ENCODE measurements around the gene C1R.
A peak's percentile ranks its signal among the peaks of the same experiment; 100 is the strongest.
"Not testable (repeated sequence)": the region's sequence is repeated elsewhere in the genome, so short reads cannot be mapped to it uniquely, and the experiment has no call there.

The C1R gene

DNA sequence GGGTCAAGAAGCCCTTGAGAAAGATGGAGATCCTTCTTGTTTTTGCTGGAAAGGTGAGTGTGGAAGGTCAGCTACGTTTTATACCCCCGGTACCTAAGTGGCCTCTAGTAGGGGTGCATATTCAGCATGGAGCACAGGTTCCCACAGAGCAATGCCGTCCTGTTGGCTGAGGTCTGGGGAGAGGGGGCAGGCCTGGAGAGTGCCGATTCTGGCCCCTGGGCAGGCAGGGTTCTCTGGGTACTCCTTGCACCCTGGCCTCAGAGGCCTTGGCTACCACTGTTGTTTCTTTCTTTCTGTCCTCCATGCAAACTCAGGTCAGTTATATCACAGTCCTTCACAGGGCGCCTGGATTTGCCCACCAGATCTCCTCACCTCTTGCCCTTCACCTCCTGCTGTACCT lies 27.9 kb upstream of the C1R start:
- FAIRE-seq = no peak
- DNase-seq (ENCODE audit: low spot score) = no peak

DNA sequence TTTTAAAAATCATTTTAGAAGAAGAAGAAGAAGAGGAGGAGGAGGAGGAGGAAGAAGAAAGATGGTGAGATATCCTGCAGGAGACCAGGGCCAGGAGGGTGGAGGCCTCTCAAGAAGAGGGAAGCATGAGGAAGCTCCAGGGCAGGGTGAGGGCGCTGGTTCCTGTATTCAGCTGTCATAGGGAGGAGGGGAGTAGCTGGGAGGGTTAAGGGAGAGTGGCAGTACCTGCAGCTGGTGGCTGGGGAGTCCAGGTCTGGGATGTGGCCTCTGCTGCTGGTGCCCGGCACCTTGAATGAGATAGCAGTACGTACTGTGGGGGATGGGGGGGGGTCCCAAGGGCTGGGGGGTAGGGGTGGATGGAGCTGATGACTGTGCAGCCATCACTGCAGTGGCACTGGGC lies 26.6 kb upstream of the C1R start:
- DNase-seq (ENCODE audit: low spot score) (no peak), FAIRE-seq (no peak)

DNA sequence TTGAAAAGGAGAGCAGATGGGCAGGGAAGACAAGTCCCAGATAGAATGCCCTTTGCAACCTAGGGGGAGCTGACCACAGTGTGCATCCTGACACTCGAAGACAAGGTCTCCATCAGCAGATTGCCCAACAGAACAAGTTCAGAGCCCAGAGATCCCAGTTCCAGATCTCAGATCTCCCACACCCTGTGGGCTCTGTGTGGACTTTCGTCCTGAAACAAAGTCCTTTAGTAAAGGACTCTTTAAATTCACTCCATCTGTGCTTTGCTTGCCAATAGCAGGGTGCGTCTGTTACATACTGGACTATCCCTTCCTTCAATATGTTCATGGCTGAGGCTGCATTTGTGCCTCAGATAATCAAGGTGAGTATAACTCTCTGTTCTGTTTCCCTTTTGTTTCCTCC lies 25.4 kb upstream of the C1R start:
- DNase-seq (ENCODE audit: low spot score) (no peak), FAIRE-seq (no peak)

DNA sequence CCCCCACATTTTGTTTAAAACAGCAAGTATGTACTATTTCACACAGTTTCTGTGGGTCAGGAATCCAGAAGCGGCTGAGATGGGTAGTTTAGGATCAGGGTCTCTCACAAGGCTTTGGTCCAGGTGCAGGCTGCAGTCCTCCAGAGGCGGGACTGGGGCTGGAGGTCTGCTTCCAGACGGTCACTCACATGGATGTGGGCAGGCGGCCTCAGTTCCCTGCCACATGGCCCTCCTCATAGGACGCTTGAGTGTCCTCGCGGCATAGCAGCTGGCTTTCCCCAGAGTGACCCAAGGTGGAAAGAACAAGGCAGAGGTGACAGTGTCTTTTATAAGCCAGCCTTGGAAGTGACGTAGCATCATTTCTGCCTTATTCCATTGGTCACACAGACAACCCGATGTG lies 24.7 kb upstream of the C1R start:
- DNase-seq (ENCODE audit: low spot score) (no peak), FAIRE-seq (no peak)

GRCh38 chr12:7116196-7116595 lies 24.0 kb upstream of the C1R start:
- no peak for DNase-seq (ENCODE audit: low spot score)
- FAIRE-seq = peak; percentile 65

GRCh38 chr12:7114851-7115250 lies 22.6 kb upstream of the C1R start:
- DNase-seq (ENCODE audit: low spot score) (no peak), FAIRE-seq (no peak)

DNA sequence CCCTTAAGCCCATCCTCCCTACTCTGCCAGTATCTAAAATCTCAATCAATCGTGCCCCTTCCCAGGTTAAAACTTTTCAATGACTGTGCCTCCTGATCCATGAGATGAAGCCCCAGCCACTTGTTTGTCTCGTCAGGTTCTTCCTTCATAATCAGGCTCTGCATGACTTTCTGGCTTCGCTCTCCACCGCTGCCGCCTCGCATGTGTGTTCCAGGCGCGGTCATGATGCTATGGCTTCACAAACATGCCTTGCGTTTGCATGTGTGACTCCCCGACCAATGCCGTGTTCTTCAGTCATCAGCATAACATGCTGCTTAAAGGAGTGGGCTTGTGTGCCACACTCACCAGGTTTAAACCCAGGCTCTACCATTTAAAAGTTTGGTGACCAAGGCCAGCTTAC lies 21.8 kb upstream of the C1R start:
- FAIRE-seq (peak; percentile 20), DNase-seq (ENCODE audit: low spot score) (no peak)

- peak; percentile 71 for DNase-seq (ENCODE audit: low spot score)
- FAIRE-seq = no peak
These were observed 21.2 kb upstream of the C1R start for GRCh38 chr12:7113389-7113871.

DNA sequence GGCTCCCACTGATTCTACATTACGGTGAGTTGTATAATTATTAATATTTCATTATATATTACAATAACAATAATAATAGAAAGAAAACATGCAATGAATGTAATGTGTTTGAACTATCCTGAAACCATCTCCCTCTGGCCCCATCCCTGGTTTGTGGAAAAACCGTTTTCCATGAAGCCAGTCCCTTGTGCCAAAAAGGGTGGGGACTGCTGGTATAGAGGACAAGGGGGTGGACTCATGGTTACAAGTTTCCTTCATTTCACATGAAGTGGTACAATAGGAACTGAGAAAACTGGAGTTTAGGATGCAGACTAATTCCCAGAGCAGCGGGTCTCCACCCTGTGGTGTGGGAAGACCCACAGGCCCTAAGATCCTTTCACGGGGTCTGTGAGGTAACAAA lies 19.8 kb upstream of the C1R start:
- DNase-seq (ENCODE audit: low spot score) (no peak), FAIRE-seq (no peak)

DNA sequence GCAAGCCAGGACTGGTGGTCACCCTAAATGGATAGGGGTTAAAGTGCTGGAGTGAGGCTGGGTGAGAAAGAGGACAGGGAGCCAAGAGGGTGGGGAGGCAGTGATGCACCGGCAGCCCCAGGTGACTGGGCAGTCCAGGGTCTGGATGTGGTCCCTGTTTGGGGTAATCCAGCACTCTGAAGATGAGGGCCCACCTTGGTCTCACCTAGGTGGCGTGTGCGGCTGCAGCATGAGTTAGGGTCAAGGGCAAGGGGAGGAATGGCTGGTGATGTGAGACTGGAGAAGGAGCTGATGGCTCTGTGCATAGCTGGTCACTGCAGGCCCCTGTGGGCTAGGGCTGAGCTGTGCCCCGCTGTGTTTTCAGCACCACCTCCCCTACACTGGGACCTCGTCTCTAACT lies 18.4 kb upstream of the C1R start:
- DNase-seq (ENCODE audit: low spot score) (no peak), FAIRE-seq (peak; percentile 17)

- FAIRE-seq (no peak), DNase-seq (ENCODE audit: low spot score) (no peak)
These were observed 17.3 kb upstream of the C1R start for GRCh38 chr12:7109572-7109920.

DNA sequence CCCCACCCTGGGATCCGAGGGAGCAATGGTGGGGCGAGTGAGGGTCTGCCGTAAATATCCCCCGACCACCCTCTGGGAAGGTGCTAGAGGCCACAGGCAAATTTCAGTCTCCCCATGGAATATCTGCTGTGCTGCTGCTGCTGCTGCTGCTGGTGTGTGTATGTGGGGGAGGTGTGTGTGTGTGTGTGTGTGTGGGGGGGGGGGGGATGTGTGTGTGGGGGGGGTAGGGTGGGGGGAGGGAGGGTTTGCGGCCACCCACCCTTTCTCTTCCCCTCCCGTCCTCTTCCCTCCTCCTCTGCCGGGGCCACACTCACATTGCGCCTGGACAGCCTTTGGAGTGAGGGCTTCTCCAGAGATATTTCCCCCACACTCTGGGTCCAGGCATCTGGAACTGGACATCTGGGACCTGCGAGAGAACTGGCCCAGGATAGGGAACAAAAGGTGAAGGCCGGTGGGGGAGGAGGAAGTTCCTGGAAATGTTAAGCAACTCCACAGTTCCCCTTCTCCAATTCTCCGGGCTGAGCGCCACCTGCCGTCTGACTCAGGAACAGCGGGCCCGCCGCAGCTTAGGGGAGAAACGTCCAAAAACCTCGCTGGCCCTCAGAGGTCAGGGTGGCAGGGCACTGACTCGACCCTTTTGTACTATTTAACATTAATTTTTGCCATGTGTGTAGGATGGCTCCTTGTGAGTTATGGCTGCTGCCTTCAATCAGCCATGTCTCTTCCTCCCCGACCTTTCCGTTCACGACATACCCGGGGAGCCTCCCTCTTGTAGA lies 16.7 kb upstream of the C1R start, which contains the start of gene C1RL:
C1RL (minus strand) TSS at position 419 of the 776 bp plus-strand sequence; CDS start at position 385, 34 bp downstream.
- FAIRE-seq = peak; percentile 44
- peak; percentile 89 for DNase-seq (ENCODE audit: low spot score)

- FAIRE-seq (peak; percentile 88), DNase-seq (ENCODE audit: low spot score) (peak; percentile 94)
These were observed 16.0 kb upstream of the C1R start for GRCh38 chr12:7108003-7108795.

DNA sequence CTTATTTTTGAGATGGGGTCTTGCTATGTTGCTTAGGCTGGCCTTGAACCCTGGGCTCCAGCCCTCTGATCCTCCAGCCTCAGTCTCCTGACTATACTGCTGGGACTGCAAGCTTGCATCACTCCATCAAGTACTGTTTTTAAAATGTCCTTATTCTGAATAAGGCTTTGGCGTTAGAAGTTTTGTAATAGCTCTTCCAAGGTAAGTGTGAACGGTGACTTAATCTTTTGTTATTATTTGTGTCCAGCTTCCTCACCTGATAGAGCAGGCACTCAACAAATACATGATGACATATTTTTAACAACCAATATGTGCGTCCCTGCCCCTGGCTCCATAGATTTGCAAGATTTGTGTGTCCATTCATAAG lies 15.4 kb upstream of the C1R start:
- no peak for FAIRE-seq
- DNase-seq (ENCODE audit: low spot score) = no peak

GRCh38 chr12:7107181-7107580 lies 14.9 kb upstream of the C1R start:
- not testable (repeated sequence) for DNase-seq (ENCODE audit: low spot score); FAIRE-seq

- DNase-seq (ENCODE audit: low spot score) = no peak
- FAIRE-seq = no peak
These were observed 13.8 kb upstream of the C1R start for GRCh38 chr12:7106082-7106481.

DNA sequence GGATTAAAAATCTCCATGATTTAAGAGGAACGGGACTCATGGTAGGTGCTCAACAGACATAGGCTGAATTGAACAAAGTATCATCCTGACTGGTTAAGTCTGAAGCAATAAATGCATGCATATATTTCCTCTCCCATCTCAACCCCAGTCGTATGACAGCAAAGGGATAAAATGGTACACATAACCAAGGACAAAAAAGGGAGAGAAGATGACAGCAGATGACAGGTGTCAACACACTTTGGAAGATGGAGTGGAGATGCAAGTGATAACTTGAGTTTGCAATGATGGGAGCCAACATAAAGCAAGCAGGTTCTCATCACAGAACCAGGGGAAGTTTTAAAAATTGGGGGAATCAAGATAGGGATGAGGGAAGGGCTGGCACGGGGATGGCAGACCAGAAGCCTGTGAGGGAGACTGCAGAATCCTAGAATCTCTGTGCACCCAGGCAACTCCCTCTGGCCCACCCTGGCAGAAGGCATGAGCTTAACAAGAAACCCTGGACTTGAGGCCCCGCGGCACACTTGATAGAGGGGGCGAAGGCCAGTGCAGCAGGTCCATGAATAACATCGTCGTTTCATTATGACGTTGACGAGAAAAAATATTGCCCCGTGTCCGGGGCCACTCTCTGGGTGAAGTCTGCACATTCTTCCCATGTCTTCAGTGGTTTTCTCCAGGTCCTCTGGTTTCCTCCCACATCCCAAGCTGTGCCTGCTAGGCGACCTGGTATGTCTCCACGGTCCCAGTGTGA lies 11.8 kb upstream of the C1R start:
- FAIRE-seq (peak; percentile 9), DNase-seq (ENCODE audit: low spot score) (no peak)

- FAIRE-seq = peak; percentile 44
- no peak for DNase-seq (ENCODE audit: low spot score)
These were observed 10.3 kb upstream of the C1R start for GRCh38 chr12:7102582-7102981.

DNA sequence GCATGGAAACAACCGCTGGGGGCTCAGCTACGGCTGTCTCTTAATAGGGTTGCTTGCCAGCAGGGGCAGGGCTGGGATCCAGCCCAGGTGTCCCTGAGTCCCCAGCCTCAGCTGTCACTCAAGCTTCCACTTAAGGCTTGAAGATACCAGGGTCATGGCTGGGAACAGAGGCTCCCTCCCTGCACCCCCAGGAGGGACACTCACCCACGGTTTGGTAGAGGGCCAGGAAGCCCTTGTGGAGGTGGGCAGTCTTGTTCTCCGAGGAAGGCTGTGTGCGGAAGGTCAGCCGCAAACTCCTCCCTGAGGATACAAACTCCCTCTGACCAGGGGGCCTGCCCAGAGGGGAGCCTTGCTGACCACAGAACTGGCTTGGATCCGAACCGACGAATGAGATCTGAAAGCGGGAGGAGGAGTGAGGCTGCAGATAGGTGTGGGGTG lies 9.5 kb upstream of the C1R start:
- DNase-seq (ENCODE audit: low spot score) (no peak), FAIRE-seq (no peak)

DNA sequence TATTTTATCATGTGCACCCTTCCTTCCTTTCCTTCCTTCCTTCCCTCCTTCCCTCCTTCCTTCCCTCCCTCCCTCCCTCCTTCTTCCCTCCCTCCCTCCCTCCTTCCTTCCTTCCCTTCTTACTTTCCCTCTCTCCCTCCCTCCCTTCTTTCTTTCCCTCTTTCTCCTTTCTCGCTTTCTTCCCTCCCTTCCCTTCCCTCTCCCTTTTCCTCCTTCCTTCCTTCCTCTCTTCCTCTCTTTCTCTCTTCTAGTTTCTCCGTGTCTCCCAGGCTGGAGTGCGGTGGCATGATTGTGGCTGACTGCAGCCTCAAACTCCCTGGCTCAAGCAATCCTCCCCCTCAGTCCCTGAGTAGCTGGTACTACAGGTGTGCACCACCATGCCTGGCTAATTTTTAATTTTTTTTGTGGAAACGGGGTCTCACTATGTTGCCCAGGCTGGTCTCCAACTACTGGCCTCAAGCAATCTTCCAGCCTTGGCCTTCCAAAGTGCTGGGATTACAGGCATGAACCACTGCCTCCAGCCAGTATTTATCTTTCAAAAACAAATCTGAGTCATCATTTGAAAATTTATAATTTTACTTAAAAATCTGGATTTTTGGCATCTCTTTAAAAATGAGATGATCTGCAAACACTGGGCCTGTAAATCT lies 8.9 kb upstream of the C1R start:
- FAIRE-seq = no peak

GRCh38 chr12:7100239-7100638 lies 8.0 kb upstream of the C1R start:
- DNase-seq (ENCODE audit: low spot score) (no peak), FAIRE-seq (no peak)

More for the DNA sequence above, 8.9 kb upstream of the C1R start:
- DNase-seq (ENCODE audit: low spot score) = no peak
